Panc1 (cell line): ENCODE data around the gene UCN3. TPM values are rescaled to one million over a fixed set of nuclear protein-coding genes. Genes with fewer than 3 reads are reported as not detected.

Source experiments
- ATAC-seq: fragments of 200-7000 bp; cut with Tn5 transposase; 2 replicates; pipeline ENCODE4 v1.9.1; 2020; ENCODE audit warnings: mild to moderate bottlenecking, moderate library complexity
- BruUV-seq: library from RNA; stranded (reverse); fragments of 400-500 nt; replicated peaks from 2 replicates; lab custom pipeline; 2021; lab: Mats Ljungman, UMichigan
- CTCF ChIA-PET: fragments of 300-600 bp; sonication (Branson Sonifier 250); formaldehyde crosslinking; loops from one replicate; lab custom pipeline; 2022; ENCODE audit warnings: antibody characterized with exemption; lab: Charles Lee
- POLR2A ChIA-PET: fragments of 300-600 bp; sonication (Branson Sonifier 250); formaldehyde crosslinking; loops from one replicate; lab custom pipeline; 2022; ENCODE audit warnings: antibody characterized with exemption; lab: Charles Lee
- DNase-seq: peaks from one replicate; pipeline ENCODE4 v3.0.0-alpha.2; 2010; ENCODE audit warnings: low read depth, low spot score
- H3K27ac ChIP-seq: 2 replicates; pipeline ENCODE4 v1.5.1; 2011; ENCODE audit warnings: mild to moderate bottlenecking, low read length, inconsistent platforms
- H3K27me3 ChIP-seq: fragments of 200-500 bp; sonication (Bioruptor generic); 2 replicates; pipeline ENCODE4 v1.6.0; 2014; ENCODE audit warnings: low read length, inconsistent platforms; ENCODE audit not compliant: control insufficient read depth, insufficient read depth
- H3K36me3 ChIP-seq: fragments of 200-500 bp; sonication (Bioruptor generic); 2 replicates; pipeline ENCODE4 v1.5.1; 2014; ENCODE audit warnings: inconsistent platforms, mild to moderate bottlenecking, low read length, moderate library complexity; ENCODE audit not compliant: control insufficient read depth, insufficient read depth
- H3K4me1 ChIP-seq: 2 replicates; pipeline ENCODE4 v1.5.1; 2011; ENCODE audit warnings: inconsistent platforms, mild to moderate bottlenecking, low read length, moderate library complexity; ENCODE audit not compliant: control insufficient read depth, insufficient read depth
- H3K4me3 ChIP-seq, 2 experiments: 2 replicates each; pipeline ENCODE4 v1.5.1; 2011 to 2012; ENCODE audit warnings: low read depth in 2 of 2, low read length in 2 of 2, mild to moderate bottlenecking in 2 of 2, inconsistent platforms in 1 of 2, moderate library complexity in 1 of 2
- H3K9me3 ChIP-seq: fragments of 200-500 bp; sonication (Bioruptor generic); 2 replicates; pipeline ENCODE4 v1.5.1; 2014; ENCODE audit warnings: low read depth, mild to moderate bottlenecking, inconsistent platforms, low read length, moderate library complexity; ENCODE audit not compliant: control insufficient read depth, insufficient read depth
- CTCF ChIP-seq: fragments of 450-650 bp; IDR thresholded peaks from 2 replicates; pipeline ENCODE4 v1.5.1; 2017; ENCODE audit warnings: mild to moderate bottlenecking
- POLR2AphosphoS5 ChIP-seq: IDR thresholded peaks from 2 replicates; pipeline ENCODE4 v1.6.1; 2012; ENCODE audit warnings: mild to moderate bottlenecking, low read depth, low read length, moderate library complexity
- REST ChIP-seq, 2 experiments: IDR thresholded peaks; 2 replicates each; pipeline ENCODE4 v1.6.1; 2011 to 2012; ENCODE audit warnings: low read depth in 2 of 2, control low read depth in 1 of 2, low read length in 1 of 2, mild to moderate bottlenecking in 1 of 2, moderate library complexity in 1 of 2; ENCODE audit not compliant: insufficient read depth in 1 of 2
- SIN3A ChIP-seq: IDR thresholded peaks from 2 replicates; pipeline ENCODE4 v1.6.1; 2012; ENCODE audit warnings: low read depth, mild to moderate bottlenecking, low read length, moderate library complexity, borderline replicate concordance; ENCODE audit not compliant: insufficient read depth
- TCF7L2 ChIP-seq: IDR thresholded peaks from 2 replicates; pipeline ENCODE4 v1.6.1; 2011; ENCODE audit warnings: mild to moderate bottlenecking, low read depth, low read length, inconsistent platforms
- in situ Hi-C: cut with HindIII; loops from 2 replicates; pipeline ENCODE4 v1.10.0; 2016; ENCODE audit warnings: low sequenced_read_pairs, low pct_unique_long_range_greater_than_20kb
- intact Hi-C: fragments of 100-400 bp; cut with micrococcal nuclease; formaldehyde crosslinking; loops from one replicate; pipeline ENCODE4 v1.10.0; 2022; ENCODE audit not compliant: unreplicated experiment
- total RNA-seq: library from RNA; stranded (reverse); gene quantifications from one replicate; pipeline ENCODE4 v1.2.1, GENCODE V29; 2021; ENCODE audit not compliant: unreplicated experiment

UCN3 gene
- total RNA-seq, 1 experiment from 2014 or later = not detected

GRCh38 chr10:5400468-5401240 is 35.9 kb downstream of the UCN3 start:
- POLR2A ChIA-PET = no interaction called here
- no peak overlapping the region for H3K27ac ChIP-seq
- H3K9me3 ChIP-seq = no peaks in the 10 kb centered on the region
- no peak for TF ChIP-seq CTCF
- TF ChIP-seq POLR2AphosphoS5 = no peak
- TF ChIP-seq TCF7L2 = no peak
- no peak for TF ChIP-seq SIN3A
- TF ChIP-seq REST (IDR thresholded peaks at IDR 0.05; ENCODE audit: insufficient read depth in 1 of 2, low read depth in 2 of 2, low read length in 1 of 2) = no peak
- no peaks in the 10 kb centered on the region for H3K36me3 ChIP-seq
- in situ Hi-C loops = no loop called here
- intact Hi-C loops = no loop called here
- no TSS peak for BruUV-seq
- no peaks in the 10 kb centered on the region for H3K27me3 ChIP-seq
- no peak for DNase-seq
- CTCF ChIA-PET = no interaction called here
- H3K4me1 ChIP-seq = no peaks in the 10 kb centered on the region
- H3K4me3 ChIP-seq = no peak overlapping the region
- ATAC-seq = no peak

- ChIA-PET POLR2A (no interaction called here), CTCF (no interaction called here)
- ATAC-seq (no peak), DNase-seq (no peak)
- in situ Hi-C loops (no loop called here), intact Hi-C loops (no loop called here)
- H3K4me1 ChIP-seq = no peaks in the 10 kb centered on the region
- no peak overlapping the region for H3K4me3 ChIP-seq
- H3K27ac ChIP-seq = no peak overlapping the region
- no peaks in the 10 kb centered on the region for H3K27me3 ChIP-seq
- no peaks in the 10 kb centered on the region for H3K9me3 ChIP-seq
- BruUV-seq = no TSS peak
- H3K36me3 ChIP-seq = no peaks in the 10 kb centered on the region
- TF ChIP-seq REST (IDR thresholded peaks at IDR 0.05; ENCODE audit: insufficient read depth in 1 of 2, low read depth in 2 of 2, low read length in 1 of 2) (no peak), TCF7L2 (no peak)
These were observed 38.0 kb downstream of the UCN3 start for GRCh38 chr10:5402798-5403197.
